Ishikawa (cell line): ENCODE data around the gene PLEK2.

Experiments
- CEBPB ChIP-seq: IDR thresholded peaks from 2 replicates; pipeline ENCODE4 v1.6.1; 2012
- CREB1 ChIP-seq: IDR thresholded peaks from 2 replicates; pipeline ENCODE4 v1.6.1; 2012; ENCODE audit warnings: low read depth
- EGR1 ChIP-seq: IDR thresholded peaks from 2 replicates; pipeline ENCODE4 v1.6.1; 2012
- EP300 ChIP-seq: IDR thresholded peaks from 2 replicates; pipeline ENCODE4 v1.6.1; 2012; ENCODE audit warnings: borderline replicate concordance
- FOXM1 ChIP-seq: IDR thresholded peaks from 2 replicates; pipeline ENCODE4 v1.6.1; 2012; ENCODE audit warnings: low read depth, borderline replicate concordance
- MAX ChIP-seq: IDR thresholded peaks from 2 replicates; pipeline ENCODE4 v1.6.1; 2012
- NFIC ChIP-seq: IDR thresholded peaks from 2 replicates; pipeline ENCODE4 v1.6.1; 2012
- RAD21 ChIP-seq: IDR thresholded peaks from 2 replicates; pipeline ENCODE4 v1.6.1; 2012; ENCODE audit warnings: low read depth
- REST ChIP-seq: IDR thresholded peaks from 2 replicates; pipeline ENCODE4 v1.6.1; 2012; ENCODE audit warnings: low read depth, mild to moderate bottlenecking
- TAF1 ChIP-seq: IDR thresholded peaks from 2 replicates; pipeline ENCODE4 v1.6.1; 2012; ENCODE audit warnings: low read depth, mild to moderate bottlenecking
- TCF12 ChIP-seq: IDR thresholded peaks from 2 replicates; pipeline ENCODE4 v1.6.1; 2012; ENCODE audit warnings: low read depth
- USF1 ChIP-seq: IDR thresholded peaks from 2 replicates; pipeline ENCODE4 v1.6.1; 2012
- YY1 ChIP-seq: IDR thresholded peaks from 2 replicates; pipeline ENCODE4 v1.6.1; 2012; ENCODE audit warnings: low read depth
- ZBTB7A ChIP-seq: IDR thresholded peaks from 2 replicates; pipeline ENCODE4 v1.6.1; 2012; ENCODE audit warnings: low read depth

PLEK2 gene

GRCh38 chr14:67385618-67386017 is 26.3 kb downstream of the PLEK2 start:
- no peak for TF ChIP-seq REST
- TF ChIP-seq TCF12: no peak
- TF ChIP-seq ZBTB7A: no peak
- TF ChIP-seq CEBPB: no peak
- no peak for TF ChIP-seq USF1

- no peak for TF ChIP-seq YY1
- TF ChIP-seq NFIC: peak; percentile 51; the same call in 1 of the 2 replicates
- TF ChIP-seq EGR1: no peak
- no peak for TF ChIP-seq FOXM1
- no peak for TF ChIP-seq MAX
- TF ChIP-seq TAF1: no peak
- no peak for TF ChIP-seq TCF12
Measured at GRCh38 chr14:67385120-67385519, 26.8 kb downstream of the PLEK2 start.

- no peak for TF ChIP-seq USF1
- no peak for TF ChIP-seq EGR1
- no peak for TF ChIP-seq FOXM1
- TF ChIP-seq REST: no peak
- no peak for TF ChIP-seq CEBPB
- no peak for TF ChIP-seq EP300
- no peak for TF ChIP-seq RAD21
- no peak for TF ChIP-seq NFIC
- TF ChIP-seq YY1: no peak
- no peak for TF ChIP-seq TAF1
- TF ChIP-seq ZBTB7A: no peak
- no peak for TF ChIP-seq CREB1
- no peak for TF ChIP-seq TCF12
- no peak for TF ChIP-seq MAX
Measured at GRCh38 chr14:67377916-67378315, 34.0 kb downstream of the PLEK2 start.

GRCh38 chr14:67373347-67373746 is 38.6 kb downstream of the PLEK2 start:
- TF ChIP-seq FOXM1: no peak
- TF ChIP-seq REST: no peak
- no peak for TF ChIP-seq TAF1
- no peak for TF ChIP-seq YY1

GRCh38 chr14:67372833-67373232 is 39.1 kb downstream of the PLEK2 start:
- TF ChIP-seq MAX (no peak), REST (no peak), FOXM1 (no peak), ZBTB7A (no peak), TCF12 (no peak), RAD21 (no peak), NFIC (no peak), EGR1 (no peak), YY1 (no peak), EP300 (no peak)
